Epithelial cell of proximal tubule (primary cell): Measurements from ENCODE around the gene PSMB11. TPM values are rescaled to one million over a fixed set of nuclear protein-coding genes. Genes with fewer than 3 reads are reported as not detected.
A peak's percentile ranks its signal among the peaks of the same experiment; 100 is the strongest.

Experiments
- DNase-seq: peaks from one replicate; pipeline ENCODE4 v3.0.0-alpha.2; 2011; ENCODE audit warnings: low read depth
- H3K4me3 ChIP-seq: 2 replicates; pipeline ENCODE4 v1.5.1; 2011; ENCODE audit warnings: low read depth, mild to moderate bottlenecking, low read length
- total RNA-seq: library from RNA; depleted of rRNA; stranded (reverse); fragments of >200 nt; gene quantifications from 2 replicates; pipeline ENCODE4 v1.2.3, GENCODE V29; 2015
- TF ChIP-seq, protein P1 (sequence below): conservative IDR thresholded peaks from 2 replicates; pipeline ENCODE4 v1.5.1; 2012; ENCODE audit warnings: low read depth, mild to moderate bottlenecking, low read length

PSMB11 gene
- total RNA-seq, 1 donor from 2014 or later: not detected

GRCh38 chr14:23062002-23062401 is 20.0 kb downstream of the PSMB11 start:
- H3K4me3 ChIP-seq: no peak overlapping the region
- DNase-seq: peak; percentile 71
- TF ChIP-seq, protein P1, sequence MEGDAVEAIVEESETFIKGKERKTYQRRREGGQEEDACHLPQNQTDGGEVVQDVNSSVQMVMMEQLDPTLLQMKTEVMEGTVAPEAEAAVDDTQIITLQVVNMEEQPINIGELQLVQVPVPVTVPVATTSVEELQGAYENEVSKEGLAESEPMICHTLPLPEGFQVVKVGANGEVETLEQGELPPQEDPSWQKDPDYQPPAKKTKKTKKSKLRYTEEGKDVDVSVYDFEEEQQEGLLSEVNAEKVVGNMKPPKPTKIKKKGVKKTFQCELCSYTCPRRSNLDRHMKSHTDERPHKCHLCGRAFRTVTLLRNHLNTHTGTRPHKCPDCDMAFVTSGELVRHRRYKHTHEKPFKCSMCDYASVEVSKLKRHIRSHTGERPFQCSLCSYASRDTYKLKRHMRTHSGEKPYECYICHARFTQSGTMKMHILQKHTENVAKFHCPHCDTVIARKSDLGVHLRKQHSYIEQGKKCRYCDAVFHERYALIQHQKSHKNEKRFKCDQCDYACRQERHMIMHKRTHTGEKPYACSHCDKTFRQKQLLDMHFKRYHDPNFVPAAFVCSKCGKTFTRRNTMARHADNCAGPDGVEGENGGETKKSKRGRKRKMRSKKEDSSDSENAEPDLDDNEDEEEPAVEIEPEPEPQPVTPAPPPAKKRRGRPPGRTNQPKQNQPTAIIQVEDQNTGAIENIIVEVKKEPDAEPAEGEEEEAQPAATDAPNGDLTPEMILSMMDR: no peak

DNA sequence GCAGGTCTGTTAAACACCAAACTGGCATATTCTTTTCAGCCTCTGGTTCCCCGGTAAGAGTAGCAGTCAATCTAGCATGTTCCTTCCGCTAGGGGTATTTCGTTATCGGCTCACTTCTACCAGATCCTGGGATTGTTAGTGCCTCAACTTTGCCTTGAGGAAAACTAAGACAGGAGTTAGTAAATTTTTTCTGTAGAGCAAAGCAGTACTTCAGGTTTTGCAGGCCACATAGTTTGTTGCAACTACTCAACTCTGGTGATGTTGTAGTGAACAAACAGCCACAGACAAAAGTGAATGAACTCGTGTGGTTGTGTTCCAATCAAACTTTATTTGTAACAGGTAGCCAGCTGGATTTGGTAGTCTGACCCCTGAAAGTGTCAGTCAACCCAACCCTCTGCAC is 21.6 kb downstream of the PSMB11 start:
- H3K4me3 ChIP-seq: no peak overlapping the region
- TF ChIP-seq, protein P1: no peak
- no peak for DNase-seq

- DNase-seq: no peak
- H3K4me3 ChIP-seq: no peak overlapping the region
- TF ChIP-seq, protein P1: no peak
Observed at GRCh38 chr14:23066368-23066767, 24.4 kb downstream of the PSMB11 start.

DNA sequence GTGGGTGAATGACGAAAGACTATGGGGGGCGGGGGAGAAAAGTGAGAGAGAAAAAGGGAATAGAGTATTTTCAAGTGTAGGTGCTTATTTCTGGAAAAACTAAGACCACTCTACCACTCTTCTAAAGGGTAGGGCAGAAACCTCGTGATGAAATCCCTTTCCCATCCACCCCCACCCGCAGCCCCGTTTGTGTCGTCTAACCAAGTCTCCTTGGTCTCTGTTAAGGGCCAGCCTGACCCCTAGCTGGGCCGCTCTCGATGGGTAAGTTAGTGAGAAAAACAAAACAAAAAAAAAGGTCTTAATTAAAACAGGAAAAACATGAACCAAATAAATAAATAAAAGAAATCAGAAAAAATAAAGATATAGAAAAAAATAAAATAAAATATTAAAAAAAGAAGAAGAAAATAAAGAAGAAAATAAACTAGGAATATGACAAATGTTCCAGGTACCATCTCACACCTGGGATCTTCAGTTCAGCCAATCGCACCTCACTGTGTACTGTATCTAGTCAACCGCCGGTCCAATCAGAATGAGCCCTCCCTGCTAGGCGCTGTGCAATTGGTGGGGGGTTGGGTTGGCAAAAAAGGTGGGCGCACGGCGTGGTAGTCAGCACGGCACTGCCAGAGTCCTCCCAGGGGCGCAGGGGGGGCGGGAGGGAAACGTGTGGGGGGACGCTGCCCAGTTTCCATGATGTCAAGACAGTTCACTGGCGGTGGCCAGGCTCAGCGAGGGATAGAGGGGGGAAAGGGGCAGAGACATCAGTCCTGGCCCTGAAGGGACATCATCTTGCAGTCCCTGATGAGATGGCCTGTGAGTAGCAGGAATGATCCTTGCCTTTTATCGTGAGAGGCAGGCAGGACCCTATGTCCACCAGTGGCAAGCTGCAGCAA is 25.1 kb downstream of the PSMB11 start:
- no peak overlapping the region for H3K4me3 ChIP-seq
- TF ChIP-seq, protein P1: no peak
- DNase-seq: no peak

DNA sequence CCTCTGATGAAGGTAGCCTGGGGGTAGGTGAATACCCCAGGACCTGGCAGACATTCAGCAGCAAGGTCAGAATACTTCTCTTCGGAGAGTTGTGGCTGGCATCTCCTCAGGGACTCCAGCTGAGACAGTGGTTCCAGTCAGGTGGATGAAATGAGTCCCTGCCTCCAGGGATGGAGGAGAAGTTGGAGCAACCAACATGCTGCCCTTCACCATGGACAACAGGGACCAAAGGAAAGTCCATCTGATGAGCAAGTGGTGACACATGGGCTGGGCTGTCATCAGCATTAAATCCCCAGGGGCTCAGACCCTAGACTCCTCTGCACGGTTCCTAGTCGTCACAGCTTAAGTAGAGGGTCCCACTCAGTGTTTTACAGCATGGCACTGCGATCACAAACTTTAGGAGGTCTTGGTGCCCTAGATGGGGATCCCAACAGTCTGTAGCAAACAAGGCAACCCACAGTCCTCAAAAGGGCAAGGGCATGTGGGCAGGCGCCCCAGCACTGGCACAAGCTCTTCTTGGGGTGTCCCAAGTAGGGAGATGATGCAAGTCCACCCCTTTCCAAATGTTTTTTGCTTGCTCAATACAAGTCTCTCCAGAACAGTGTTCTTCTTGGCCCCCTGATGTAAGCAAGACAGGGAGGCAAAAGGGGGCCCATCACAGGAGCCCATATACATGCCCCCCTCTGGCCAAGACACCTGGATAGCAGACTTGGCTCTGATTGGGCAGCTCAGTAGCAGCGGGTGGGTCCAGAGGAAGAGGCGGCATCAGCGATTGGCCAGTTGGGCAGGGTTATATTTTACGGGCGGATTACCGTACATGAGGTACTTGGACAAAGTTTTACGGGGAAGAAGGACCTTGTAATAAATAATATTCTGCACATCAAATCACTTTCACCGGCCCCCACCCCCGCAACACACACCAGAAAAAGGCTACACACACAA is 26.1 kb downstream of the PSMB11 start:
- H3K4me3 ChIP-seq: no peak overlapping the region
- DNase-seq: no peak
- TF ChIP-seq, protein P1: no peak

DNA sequence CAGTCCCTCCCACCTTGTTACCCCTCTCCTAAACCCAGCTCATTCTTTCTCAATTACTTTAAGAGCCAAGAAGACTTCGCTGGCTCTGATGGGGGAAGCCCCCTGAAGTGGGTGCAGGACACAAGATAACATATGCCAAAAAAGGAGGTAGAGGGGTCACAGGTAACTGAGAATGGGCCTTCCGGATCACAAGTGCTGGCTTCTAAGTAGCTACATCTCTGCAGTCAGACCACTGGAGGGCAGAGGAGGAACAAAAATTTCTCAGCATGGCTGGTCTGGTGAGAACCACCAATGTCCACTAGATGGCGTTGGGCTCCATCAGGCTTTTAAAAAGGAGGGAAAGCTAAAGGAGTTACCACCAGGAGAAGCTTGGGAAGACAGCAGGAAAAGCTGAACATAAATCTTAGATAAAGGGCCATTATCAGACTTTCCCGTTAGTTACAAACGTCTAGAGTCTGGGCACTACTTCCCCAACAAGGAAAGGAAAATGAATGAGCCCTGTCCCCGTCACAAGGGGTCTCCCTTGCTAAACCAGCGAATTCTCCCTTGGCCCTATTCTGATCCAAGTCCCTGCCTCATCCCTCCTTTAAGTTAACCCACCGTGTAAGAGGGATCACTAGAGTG is 26.9 kb downstream of the PSMB11 start:
- DNase-seq: peak; percentile 68
- H3K4me3 ChIP-seq: no peak overlapping the region
- TF ChIP-seq, protein P1: peak; percentile 100
